WTC11 (cell line): ENCODE measurements around the gene NCS1. TPM values are rescaled to one million over a fixed set of nuclear protein-coding genes. Genes with fewer than 3 reads are reported as not detected.
A peak's percentile ranks its signal among the peaks of the same experiment; 100 is the strongest.

Source experiments
- ATAC-seq: fragments of 200-7000 bp; cut with Tn5 transposase; 2 replicates; pipeline ENCODE4 v1.10.0; 2021; ENCODE audit warnings: mild to moderate bottlenecking, moderate library complexity
- CTCF ChIA-PET: fragments of 300-600 bp; sonication (Branson Sonifier 250); formaldehyde crosslinking; loops from one replicate; lab custom pipeline; 2021; ENCODE audit warnings: antibody characterized with exemption; lab: Charles Lee
- POLR2A ChIA-PET: fragments of 350-600 bp; sonication (Branson Sonifier 250); formaldehyde crosslinking; loops from one replicate; lab custom pipeline; 2021; ENCODE audit warnings: antibody characterized with exemption; lab: Charles Lee
- DNase-seq: peaks from one replicate; pipeline ENCODE4 v3.0.0; 2021; ENCODE audit warnings: low spot score
- H3K27ac Mint-ChIP-seq: 2 replicates; pipeline ENCODE4 v1.8.0; 2021; ENCODE audit warnings: mixed read lengths
- H3K27me3 Mint-ChIP-seq: 2 replicates; pipeline ENCODE4 v1.8.0; 2021; ENCODE audit warnings: low read depth, mild to moderate bottlenecking, moderate library complexity, mixed read lengths
- H3K36me3 Mint-ChIP-seq: 2 replicates; pipeline ENCODE4 v1.8.0; 2021; ENCODE audit warnings: mixed read lengths
- H3K4me1 Mint-ChIP-seq: 2 replicates; pipeline ENCODE4 v1.8.0; 2022; ENCODE audit warnings: mixed read lengths
- H3K4me3 Mint-ChIP-seq: 2 replicates; pipeline ENCODE4 v1.8.0; 2021; ENCODE audit warnings: mild to moderate bottlenecking, moderate library complexity, mixed read lengths
- H3K9me3 Mint-ChIP-seq: 2 replicates; pipeline ENCODE4 v1.8.0; 2021; ENCODE audit warnings: mixed read lengths
- ATF1 ChIP-seq: sonication (generic); formaldehyde crosslinking; IDR thresholded peaks from 2 replicates; pipeline ENCODE4 v1.8.1; 2023; ENCODE audit warnings: mild to moderate bottlenecking, moderate library complexity, missing genetic modification reagents
- CREM ChIP-seq: sonication (generic); formaldehyde crosslinking; IDR thresholded peaks from 2 replicates; pipeline ENCODE4 v1.8.1; 2022; ENCODE audit warnings: mild to moderate bottlenecking, missing genetic modification reagents, moderate library complexity
- E2F5 ChIP-seq: sonication (generic); formaldehyde crosslinking; IDR thresholded peaks from 2 replicates; pipeline ENCODE4 v1.8.1; 2022; ENCODE audit warnings: mild to moderate bottlenecking, moderate library complexity, missing genetic modification reagents
- EMX1 ChIP-seq: fragments of 250-450 bp; sonication (Bioruptor Pico); IDR thresholded peaks from 2 replicates; pipeline ENCODE4 v1.8.0; 2021; ENCODE audit warnings: mild to moderate bottlenecking
- ESRRA ChIP-seq: sonication (generic); formaldehyde crosslinking; IDR thresholded peaks from 2 replicates; pipeline ENCODE4 v1.8.1; 2022; ENCODE audit warnings: mild to moderate bottlenecking, missing genetic modification reagents, borderline replicate concordance
- HMGXB4 ChIP-seq: sonication (generic); formaldehyde crosslinking; IDR thresholded peaks from 2 replicates; pipeline ENCODE4 v1.8.1; 2023; ENCODE audit warnings: mild to moderate bottlenecking, moderate library complexity, missing genetic modification reagents
- NR2C2 ChIP-seq: sonication (generic); formaldehyde crosslinking; IDR thresholded peaks from 2 replicates; pipeline ENCODE4 v1.8.0; 2022; ENCODE audit warnings: mild to moderate bottlenecking, missing genetic modification reagents
- RELA ChIP-seq: sonication (generic); formaldehyde crosslinking; IDR thresholded peaks from 2 replicates; pipeline ENCODE4 v1.8.1; 2022; ENCODE audit warnings: missing genetic modification reagents, mild to moderate bottlenecking, borderline replicate concordance
- SMAD3 ChIP-seq: sonication (generic); formaldehyde crosslinking; IDR thresholded peaks from 2 replicates; pipeline ENCODE4 v1.8.0; 2022; ENCODE audit warnings: missing genetic modification reagents, mild to moderate bottlenecking, borderline replicate concordance
- TEAD4 ChIP-seq: sonication (generic); formaldehyde crosslinking; IDR thresholded peaks from 2 replicates; pipeline ENCODE4 v1.8.0; 2022; ENCODE audit warnings: mild to moderate bottlenecking, missing genetic modification reagents
- ZBTB21 ChIP-seq: sonication (generic); formaldehyde crosslinking; IDR thresholded peaks from 2 replicates; pipeline ENCODE4 v1.8.1; 2023; ENCODE audit warnings: mild to moderate bottlenecking, missing genetic modification reagents, borderline replicate concordance
- ZNF138 ChIP-seq: sonication (generic); formaldehyde crosslinking; conservative IDR thresholded peaks from 2 replicates; pipeline ENCODE4 v1.8.1; 2022; ENCODE audit warnings: mild to moderate bottlenecking, moderate library complexity, missing genetic modification reagents
- ZNF396 ChIP-seq: fragments of 250-450 bp; sonication (Bioruptor Pico); IDR thresholded peaks from 2 replicates; pipeline ENCODE4 v1.8.0; 2021; ENCODE audit warnings: mild to moderate bottlenecking, moderate library complexity, borderline replicate concordance
- total RNA-seq: library from RNA; stranded (reverse); gene quantifications from 3 replicates; pipeline ENCODE4 v1.2.3, GENCODE V29; 2021
- TF ChIP-seq, protein P1 (sequence below): sonication (generic); formaldehyde crosslinking; IDR thresholded peaks from 2 replicates; pipeline ENCODE4 v1.8.0; 2022; ENCODE audit warnings: missing genetic modification reagents
- TF ChIP-seq, protein P2 (sequence below): sonication (generic); formaldehyde crosslinking; IDR thresholded peaks from 2 replicates; pipeline ENCODE4 v1.8.1; 2023; ENCODE audit warnings: mild to moderate bottlenecking, missing genetic modification reagents, moderate library complexity
- TF ChIP-seq, protein P3 (sequence below): sonication (generic); formaldehyde crosslinking; IDR thresholded peaks from 2 replicates; pipeline ENCODE4 v1.8.1; 2023; ENCODE audit warnings: mild to moderate bottlenecking, missing genetic modification reagents
- TF ChIP-seq, protein P4 (sequence below): fragments of 250-450 bp; sonication (Bioruptor Pico); IDR thresholded peaks from 2 replicates; pipeline ENCODE4 v2.1.2; 2022; ENCODE audit warnings: mild to moderate bottlenecking, moderate library complexity
- TF ChIP-seq, protein P5 (sequence below): fragments of 250-450 bp; sonication (Bioruptor Pico); IDR thresholded peaks from 2 replicates; pipeline ENCODE4 v1.9.0; 2021; ENCODE audit warnings: mild to moderate bottlenecking, borderline replicate concordance

Gene NCS1
- total RNA-seq, 1 experiment from 2014 or later: 32.4 TPM

DNA sequence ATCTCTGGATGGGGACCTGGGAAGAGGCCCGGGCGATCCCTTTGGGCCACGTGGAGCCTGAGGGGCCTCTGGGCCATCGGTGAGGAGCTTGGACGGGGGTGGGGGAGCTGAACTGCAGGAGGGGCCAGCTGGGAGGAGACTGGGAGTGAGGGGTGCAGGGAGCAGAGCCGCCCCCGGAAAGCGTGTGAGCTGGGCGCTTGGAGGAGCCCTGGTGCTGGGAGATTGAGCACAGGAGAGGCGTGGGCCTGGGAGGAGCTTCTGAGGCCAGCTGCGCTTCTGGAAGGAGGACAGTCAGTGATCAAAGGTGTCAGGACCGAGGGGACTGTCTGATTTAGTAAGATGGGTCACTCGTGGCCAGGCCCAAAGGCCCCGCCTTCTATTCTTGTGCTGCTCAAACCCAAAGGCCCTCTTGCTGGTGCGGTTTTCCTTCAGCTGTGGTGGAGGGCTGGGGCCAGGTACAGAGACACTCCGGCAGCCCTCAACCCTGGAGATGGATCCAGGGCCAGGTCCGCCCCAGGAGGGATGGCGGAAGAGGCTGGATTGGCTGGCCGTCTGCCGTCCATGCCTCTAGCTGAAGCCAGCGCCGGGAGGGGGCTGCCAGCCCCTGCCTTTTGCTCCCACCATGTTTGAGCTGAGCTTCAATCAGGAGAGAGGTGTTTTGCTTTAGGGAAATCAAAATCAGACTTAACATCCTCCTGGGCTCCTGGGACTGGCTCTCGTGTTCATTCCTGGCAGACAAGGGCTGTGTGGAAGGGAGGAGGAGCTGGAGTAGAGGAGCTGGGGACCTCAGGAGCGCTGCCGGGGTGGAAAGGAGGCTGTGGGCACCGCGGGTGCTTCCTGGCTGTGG lies 21.6 kb downstream of the NCS1 start:
- Mint-ChIP-seq H3K4me3 (no peak overlapping the region), H3K4me1 (peaks cover 23% of the 10 kb centered on the region), H3K9me3 (no peaks in the 10 kb centered on the region), H3K36me3 (no peaks in the 10 kb centered on the region), H3K27me3 (no peaks in the 10 kb centered on the region), H3K27ac (peak overlapping the region; percentile 74)
- CTCF ChIA-PET: interaction anchor here (0.5 to 1.7 kb wide), 13 partner anchors 8 to 121 kb away, joined by 3 to 8 read pairs (median 4); no protein-coding TSS in a partner anchor
- POLR2A ChIA-PET: interaction anchor here (0.5 kb wide), 1 partner anchor 1507 kb away, joined by 7 read pairs; no protein-coding TSS in a partner anchor
- TF ChIP-seq ATF1 (CRISPR knock-in tag): no peak
- no peak for TF ChIP-seq RELA (CRISPR knock-in tag)
- no peak for TF ChIP-seq ESRRA
- TF ChIP-seq, protein P1, sequence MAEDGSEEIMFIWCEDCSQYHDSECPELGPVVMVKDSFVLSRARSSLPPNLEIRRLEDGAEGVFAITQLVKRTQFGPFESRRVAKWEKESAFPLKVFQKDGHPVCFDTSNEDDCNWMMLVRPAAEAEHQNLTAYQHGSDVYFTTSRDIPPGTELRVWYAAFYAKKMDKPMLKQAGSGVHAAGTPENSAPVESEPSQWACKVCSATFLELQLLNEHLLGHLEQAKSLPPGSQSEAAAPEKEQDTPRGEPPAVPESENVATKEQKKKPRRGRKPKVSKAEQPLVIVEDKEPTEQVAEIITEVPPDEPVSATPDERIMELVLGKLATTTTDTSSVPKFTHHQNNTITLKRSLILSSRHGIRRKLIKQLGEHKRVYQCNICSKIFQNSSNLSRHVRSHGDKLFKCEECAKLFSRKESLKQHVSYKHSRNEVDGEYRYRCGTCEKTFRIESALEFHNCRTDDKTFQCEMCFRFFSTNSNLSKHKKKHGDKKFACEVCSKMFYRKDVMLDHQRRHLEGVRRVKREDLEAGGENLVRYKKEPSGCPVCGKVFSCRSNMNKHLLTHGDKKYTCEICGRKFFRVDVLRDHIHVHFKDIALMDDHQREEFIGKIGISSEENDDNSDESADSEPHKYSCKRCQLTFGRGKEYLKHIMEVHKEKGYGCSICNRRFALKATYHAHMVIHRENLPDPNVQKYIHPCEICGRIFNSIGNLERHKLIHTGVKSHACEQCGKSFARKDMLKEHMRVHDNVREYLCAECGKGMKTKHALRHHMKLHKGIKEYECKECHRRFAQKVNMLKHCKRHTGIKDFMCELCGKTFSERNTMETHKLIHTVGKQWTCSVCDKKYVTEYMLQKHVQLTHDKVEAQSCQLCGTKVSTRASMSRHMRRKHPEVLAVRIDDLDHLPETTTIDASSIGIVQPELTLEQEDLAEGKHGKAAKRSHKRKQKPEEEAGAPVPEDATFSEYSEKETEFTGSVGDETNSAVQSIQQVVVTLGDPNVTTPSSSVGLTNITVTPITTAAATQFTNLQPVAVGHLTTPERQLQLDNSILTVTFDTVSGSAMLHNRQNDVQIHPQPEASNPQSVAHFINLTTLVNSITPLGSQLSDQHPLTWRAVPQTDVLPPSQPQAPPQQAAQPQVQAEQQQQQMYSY (CRISPR knock-in tag): peak; percentile 22; the same call in 1 of the 2 replicates
- TF ChIP-seq, protein P2, sequence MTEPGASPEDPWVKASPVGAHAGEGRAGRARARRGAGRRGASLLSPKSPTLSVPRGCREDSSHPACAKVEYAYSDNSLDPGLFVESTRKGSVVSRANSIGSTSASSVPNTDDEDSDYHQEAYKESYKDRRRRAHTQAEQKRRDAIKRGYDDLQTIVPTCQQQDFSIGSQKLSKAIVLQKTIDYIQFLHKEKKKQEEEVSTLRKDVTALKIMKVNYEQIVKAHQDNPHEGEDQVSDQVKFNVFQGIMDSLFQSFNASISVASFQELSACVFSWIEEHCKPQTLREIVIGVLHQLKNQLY (CRISPR knock-in tag): no peak
- TF ChIP-seq, protein P3, sequence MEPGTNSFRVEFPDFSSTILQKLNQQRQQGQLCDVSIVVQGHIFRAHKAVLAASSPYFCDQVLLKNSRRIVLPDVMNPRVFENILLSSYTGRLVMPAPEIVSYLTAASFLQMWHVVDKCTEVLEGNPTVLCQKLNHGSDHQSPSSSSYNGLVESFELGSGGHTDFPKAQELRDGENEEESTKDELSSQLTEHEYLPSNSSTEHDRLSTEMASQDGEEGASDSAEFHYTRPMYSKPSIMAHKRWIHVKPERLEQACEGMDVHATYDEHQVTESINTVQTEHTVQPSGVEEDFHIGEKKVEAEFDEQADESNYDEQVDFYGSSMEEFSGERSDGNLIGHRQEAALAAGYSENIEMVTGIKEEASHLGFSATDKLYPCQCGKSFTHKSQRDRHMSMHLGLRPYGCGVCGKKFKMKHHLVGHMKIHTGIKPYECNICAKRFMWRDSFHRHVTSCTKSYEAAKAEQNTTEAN (CRISPR knock-in tag): no peak
- DNase-seq (no peak), ATAC-seq (peak; percentile 61)

GRCh38 chr9:130194378-130194932 lies 22.3 kb downstream of the NCS1 start:
- no peak for ATAC-seq
- Mint-ChIP-seq H3K36me3 (no peaks in the 10 kb centered on the region), H3K4me1 (peaks cover 23% of the 10 kb centered on the region), H3K4me3 (no peak overlapping the region), H3K27me3 (no peaks in the 10 kb centered on the region), H3K9me3 (no peaks in the 10 kb centered on the region), H3K27ac (peak overlapping the region; percentile 72; the same call in 1 of the 2 replicates)
- ChIA-PET CTCF (interaction anchor here (0.5 to 1.7 kb wide), 7 partner anchors 9 to 49 kb away, joined by 3 to 8 read pairs (median 4); no protein-coding TSS in a partner anchor), POLR2A (interaction anchor here (0.6 kb wide), 1 partner anchor 79 kb away, joined by 3 read pairs; no protein-coding TSS in a partner anchor)
- no peak for DNase-seq
- TF ChIP-seq, protein P4, sequence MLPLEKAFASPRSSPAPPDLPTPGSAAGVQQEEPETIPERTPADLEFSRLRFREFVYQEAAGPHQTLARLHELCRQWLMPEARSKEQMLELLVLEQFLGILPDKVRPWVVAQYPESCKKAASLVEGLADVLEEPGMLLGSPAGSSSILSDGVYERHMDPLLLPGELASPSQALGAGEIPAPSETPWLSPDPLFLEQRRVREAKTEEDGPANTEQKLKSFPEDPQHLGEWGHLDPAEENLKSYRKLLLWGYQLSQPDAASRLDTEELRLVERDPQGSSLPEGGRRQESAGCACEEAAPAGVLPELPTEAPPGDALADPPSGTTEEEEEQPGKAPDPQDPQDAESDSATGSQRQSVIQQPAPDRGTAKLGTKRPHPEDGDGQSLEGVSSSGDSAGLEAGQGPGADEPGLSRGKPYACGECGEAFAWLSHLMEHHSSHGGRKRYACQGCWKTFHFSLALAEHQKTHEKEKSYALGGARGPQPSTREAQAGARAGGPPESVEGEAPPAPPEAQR: no peak
- TF ChIP-seq ZNF138 (CRISPR knock-in tag) (no peak), TEAD4 (CRISPR knock-in tag) (no peak), ZBTB21 (CRISPR knock-in tag) (no peak), HMGXB4 (no peak), EMX1 (CRISPR knock-in tag) (no peak), CREM (CRISPR knock-in tag) (no peak), E2F5 (no peak), NR2C2 (CRISPR knock-in tag) (no peak), ZNF396 (CRISPR knock-in tag) (no peak), SMAD3 (no peak)
- TF ChIP-seq, protein P5, sequence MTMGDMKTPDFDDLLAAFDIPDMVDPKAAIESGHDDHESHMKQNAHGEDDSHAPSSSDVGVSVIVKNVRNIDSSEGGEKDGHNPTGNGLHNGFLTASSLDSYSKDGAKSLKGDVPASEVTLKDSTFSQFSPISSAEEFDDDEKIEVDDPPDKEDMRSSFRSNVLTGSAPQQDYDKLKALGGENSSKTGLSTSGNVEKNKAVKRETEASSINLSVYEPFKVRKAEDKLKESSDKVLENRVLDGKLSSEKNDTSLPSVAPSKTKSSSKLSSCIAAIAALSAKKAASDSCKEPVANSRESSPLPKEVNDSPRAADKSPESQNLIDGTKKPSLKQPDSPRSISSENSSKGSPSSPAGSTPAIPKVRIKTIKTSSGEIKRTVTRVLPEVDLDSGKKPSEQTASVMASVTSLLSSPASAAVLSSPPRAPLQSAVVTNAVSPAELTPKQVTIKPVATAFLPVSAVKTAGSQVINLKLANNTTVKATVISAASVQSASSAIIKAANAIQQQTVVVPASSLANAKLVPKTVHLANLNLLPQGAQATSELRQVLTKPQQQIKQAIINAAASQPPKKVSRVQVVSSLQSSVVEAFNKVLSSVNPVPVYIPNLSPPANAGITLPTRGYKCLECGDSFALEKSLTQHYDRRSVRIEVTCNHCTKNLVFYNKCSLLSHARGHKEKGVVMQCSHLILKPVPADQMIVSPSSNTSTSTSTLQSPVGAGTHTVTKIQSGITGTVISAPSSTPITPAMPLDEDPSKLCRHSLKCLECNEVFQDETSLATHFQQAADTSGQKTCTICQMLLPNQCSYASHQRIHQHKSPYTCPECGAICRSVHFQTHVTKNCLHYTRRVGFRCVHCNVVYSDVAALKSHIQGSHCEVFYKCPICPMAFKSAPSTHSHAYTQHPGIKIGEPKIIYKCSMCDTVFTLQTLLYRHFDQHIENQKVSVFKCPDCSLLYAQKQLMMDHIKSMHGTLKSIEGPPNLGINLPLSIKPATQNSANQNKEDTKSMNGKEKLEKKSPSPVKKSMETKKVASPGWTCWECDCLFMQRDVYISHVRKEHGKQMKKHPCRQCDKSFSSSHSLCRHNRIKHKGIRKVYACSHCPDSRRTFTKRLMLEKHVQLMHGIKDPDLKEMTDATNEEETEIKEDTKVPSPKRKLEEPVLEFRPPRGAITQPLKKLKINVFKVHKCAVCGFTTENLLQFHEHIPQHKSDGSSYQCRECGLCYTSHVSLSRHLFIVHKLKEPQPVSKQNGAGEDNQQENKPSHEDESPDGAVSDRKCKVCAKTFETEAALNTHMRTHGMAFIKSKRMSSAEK (CRISPR knock-in tag): no peak
